Myocyte (in vitro differentiated cells): ENCODE results near the gene ORAI3. TPM values are rescaled to one million over a fixed set of nuclear protein-coding genes. Genes with fewer than 3 reads are reported as not detected.

Experiments
- DNase-seq: peaks from one replicate; pipeline ENCODE4 v3.0.0-alpha.2; 2012; ENCODE audit warnings: low read depth
- total RNA-seq: library from RNA; depleted of rRNA; stranded (reverse); fragments of >200 nt; gene quantifications from 2 replicates; pipeline ENCODE4 v1.2.3, GENCODE V29; 2014

The ORAI3 gene
- total RNA-seq, 1 donor from 2014 or later = 53.9 TPM

GRCh38 chr16:30966033-30966619, 17.3 kb downstream of the ORAI3 start:
- DNase-seq = no peak

GRCh38 chr16:30967795-30968194, 18.9 kb downstream of the ORAI3 start:
- DNase-seq = no peak

- no peak for DNase-seq
Measured at GRCh38 chr16:30969246-30969842, 20.5 kb downstream of the ORAI3 start.

- DNase-seq = no peak
Measured at GRCh38 chr16:30971298-30971697, 22.4 kb downstream of the ORAI3 start.

- no peak for DNase-seq
Measured at GRCh38 chr16:30972872-30973271, 24.0 kb downstream of the ORAI3 start.

- DNase-seq = no peak
Measured at GRCh38 chr16:30974348-30974747, 25.5 kb downstream of the ORAI3 start.

GRCh38 chr16:30976486-30976885, 27.6 kb downstream of the ORAI3 start:
- DNase-seq = peak; percentile 42

- DNase-seq = no peak
Measured at GRCh38 chr16:30977502-30977901, 28.6 kb downstream of the ORAI3 start.

GRCh38 chr16:30979170-30980022, 30.5 kb downstream of the ORAI3 start:
- DNase-seq = no peak

GRCh38 chr16:30980023-30980371, 31.1 kb downstream of the ORAI3 start:
- DNase-seq = no peak

GRCh38 chr16:30980434-30980833, 31.6 kb downstream of the ORAI3 start:
- DNase-seq = no peak

GRCh38 chr16:30980959-30981358, 32.1 kb downstream of the ORAI3 start:
- no peak for DNase-seq

GRCh38 chr16:30982548-30983288, 33.9 kb downstream of the ORAI3 start:
- DNase-seq = no peak

- no peak for DNase-seq
Measured at GRCh38 chr16:30983289-30983889, 34.5 kb downstream of the ORAI3 start.

- no peak for DNase-seq
Measured at GRCh38 chr16:30983898-30984610, 35.2 kb downstream of the ORAI3 start.

GRCh38 chr16:30984669-30985400, 36.0 kb downstream of the ORAI3 start, which contains the start of gene HSD3B7:
HSD3B7 (plus strand) TSS chr16:30985207; CDS start chr16:30985659, 452 bp downstream.
- DNase-seq = peak; percentile 87

- peak; percentile 96 for DNase-seq
Measured at GRCh38 chr16:30985401-30986128, 36.7 kb downstream of the ORAI3 start.

GRCh38 chr16:30986129-30986991, 37.5 kb downstream of the ORAI3 start:
- DNase-seq = no peak
